PC-9 (cell line): ENCODE measurements around the gene ACOX1.

ENCODE experiments used
- EZH2 ChIP-seq: fragments of 200-600 bp; sonication (generic); IDR thresholded peaks from 2 replicates; pipeline ENCODE4 v1.8.0; 2017; ENCODE audit warnings: antibody characterized with exemption, low read depth
- TF ChIP-seq, protein P1 (sequence below): fragments of 200-600 bp; sonication (generic); conservative IDR thresholded peaks from 2 replicates; pipeline ENCODE4 v1.6.1; 2017; ENCODE audit warnings: mixed run types, antibody characterized with exemption, mild to moderate bottlenecking, moderate library complexity

DNA sequence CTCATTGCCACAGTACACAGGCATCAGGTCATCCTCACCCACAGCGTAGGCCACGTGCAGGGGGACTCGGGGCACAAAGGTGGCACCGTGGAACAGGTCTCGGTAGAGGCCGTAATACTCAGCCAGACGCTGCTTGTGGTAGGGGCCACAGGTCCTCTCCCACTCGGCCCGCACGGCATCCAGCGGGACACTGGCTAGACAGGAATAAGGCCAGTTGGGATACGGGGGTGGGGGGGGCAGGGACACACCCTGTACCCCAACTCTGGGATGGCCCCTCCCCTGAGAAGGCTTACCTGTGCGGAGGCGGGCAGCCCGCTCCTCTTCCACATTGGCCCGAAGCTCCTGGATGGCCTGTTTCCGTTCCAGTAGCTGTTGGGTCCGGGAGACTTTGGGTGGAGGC is 77.2 kb downstream of the ACOX1 start:
- TF ChIP-seq, protein P1, sequence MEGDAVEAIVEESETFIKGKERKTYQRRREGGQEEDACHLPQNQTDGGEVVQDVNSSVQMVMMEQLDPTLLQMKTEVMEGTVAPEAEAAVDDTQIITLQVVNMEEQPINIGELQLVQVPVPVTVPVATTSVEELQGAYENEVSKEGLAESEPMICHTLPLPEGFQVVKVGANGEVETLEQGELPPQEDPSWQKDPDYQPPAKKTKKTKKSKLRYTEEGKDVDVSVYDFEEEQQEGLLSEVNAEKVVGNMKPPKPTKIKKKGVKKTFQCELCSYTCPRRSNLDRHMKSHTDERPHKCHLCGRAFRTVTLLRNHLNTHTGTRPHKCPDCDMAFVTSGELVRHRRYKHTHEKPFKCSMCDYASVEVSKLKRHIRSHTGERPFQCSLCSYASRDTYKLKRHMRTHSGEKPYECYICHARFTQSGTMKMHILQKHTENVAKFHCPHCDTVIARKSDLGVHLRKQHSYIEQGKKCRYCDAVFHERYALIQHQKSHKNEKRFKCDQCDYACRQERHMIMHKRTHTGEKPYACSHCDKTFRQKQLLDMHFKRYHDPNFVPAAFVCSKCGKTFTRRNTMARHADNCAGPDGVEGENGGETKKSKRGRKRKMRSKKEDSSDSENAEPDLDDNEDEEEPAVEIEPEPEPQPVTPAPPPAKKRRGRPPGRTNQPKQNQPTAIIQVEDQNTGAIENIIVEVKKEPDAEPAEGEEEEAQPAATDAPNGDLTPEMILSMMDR, result no peak
- TF ChIP-seq EZH2, result no peak
